T1000 (cell line): ENCODE results near the gene MYOM1.
"Not testable (repeated sequence)": the region's sequence is repeated elsewhere in the genome, so short reads cannot be mapped to it uniquely, and the experiment has no call there.

ENCODE experiments used
- DNase-seq: peaks from one replicate; lab custom pipeline; 2025; ENCODE audit warnings: mixed read lengths; lab: John Stamatoyannopoulos, UW

MYOM1 gene

DNA sequence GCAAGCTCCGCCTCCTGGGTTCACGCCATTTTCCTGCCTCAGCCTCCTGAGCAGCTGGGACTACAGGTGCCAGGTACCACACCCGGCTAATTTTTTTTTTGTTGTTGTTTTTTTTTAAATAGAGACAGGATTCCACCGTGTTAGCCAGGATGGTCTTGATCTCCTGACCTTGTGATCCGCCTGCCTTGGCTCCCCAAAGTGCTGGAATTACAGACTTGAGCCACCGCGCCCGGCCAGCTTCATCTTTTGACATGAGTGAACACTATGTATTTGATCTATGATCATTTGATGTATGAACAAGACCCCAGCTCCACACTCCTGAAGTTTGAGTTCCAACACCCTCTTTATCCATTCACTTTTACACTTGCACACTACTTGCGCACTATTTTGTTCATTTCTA, 163.5 kb downstream of the MYOM1 start:
- DNase-seq: no peak

DNA sequence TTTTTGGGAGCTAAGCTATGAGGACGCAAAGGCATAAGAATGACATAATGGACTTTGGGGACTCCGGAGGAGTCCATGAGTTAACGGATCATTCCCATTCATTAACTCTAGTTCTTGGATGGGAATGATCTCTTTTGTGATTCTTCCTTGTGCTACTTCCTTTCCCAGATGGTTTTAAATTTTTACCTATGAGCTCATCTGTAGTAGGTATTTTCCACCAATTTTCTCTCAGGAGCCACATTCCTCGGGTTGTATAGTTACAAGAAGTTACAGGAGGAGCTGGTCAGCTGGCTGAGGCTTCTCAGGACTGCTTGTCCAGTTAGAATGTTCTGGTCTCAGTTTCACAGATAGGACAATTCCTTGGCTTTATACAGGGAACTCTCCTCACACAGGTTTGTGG, 164.0 kb downstream of the MYOM1 start:
- DNase-seq: no peak

DNA sequence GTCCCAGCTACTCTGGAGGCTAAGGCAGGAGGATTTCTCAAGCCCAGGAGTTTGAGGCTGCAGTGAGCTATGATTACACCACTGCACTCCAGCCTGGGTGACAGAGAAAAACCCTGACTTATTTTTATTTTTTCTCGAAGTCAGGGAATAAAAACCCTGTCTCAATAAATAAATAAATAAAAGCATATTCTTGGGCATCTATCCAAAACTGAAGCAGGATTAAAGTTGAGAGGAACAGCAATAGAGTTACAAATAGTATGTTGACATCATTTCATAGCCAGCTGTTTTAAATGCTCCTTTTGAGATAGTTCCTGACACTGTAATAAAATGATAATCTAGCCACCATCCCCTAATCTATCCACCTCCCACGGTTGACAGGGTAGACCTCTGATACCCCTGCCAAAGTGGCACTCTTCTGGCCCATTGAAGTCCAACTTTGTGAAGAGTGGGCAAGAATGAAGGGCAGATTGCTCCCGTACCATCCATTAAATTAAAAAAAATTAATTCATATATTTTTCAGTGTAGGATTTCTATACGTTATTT, 164.5 kb downstream of the MYOM1 start:
- no peak for DNase-seq

DNA sequence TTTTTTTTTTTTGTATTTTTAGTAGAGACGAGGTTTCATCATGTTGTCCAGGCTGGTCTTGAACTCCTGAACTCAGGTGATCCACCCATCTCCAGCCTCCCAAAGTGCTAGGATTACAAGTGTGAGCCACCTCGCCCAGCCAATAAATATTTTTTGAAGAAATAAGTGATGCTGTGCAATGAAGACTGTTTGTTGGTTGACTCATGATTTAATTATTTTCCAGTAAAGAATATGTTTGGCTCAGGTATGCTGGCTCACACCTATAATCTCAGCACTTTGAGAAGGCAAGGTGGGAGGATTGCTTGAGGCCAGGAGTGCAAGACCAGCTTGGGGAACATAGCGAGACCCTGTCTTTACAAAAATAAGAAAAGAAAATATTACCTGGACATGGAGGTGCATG, 165.0 kb downstream of the MYOM1 start:
- no peak for DNase-seq

DNA sequence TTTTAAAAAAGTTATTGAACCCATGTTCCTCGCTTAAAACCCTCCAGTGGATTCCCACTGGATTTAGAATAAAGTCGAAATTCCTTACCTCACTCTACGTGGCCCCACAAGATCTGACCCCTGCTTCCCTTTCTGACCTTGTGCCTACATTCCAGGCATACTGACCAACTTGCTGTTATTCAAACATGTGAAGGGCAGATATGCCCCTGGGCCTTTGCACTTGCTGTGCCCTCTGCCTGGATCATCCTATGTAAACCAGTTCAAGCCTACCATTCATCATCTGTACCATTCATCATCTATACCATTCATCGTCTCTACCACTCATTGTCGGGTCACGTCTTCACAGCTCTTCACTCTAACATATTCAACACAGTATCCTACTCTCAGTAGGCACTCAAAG, 165.6 kb downstream of the MYOM1 start:
- DNase-seq: no peak

DNA sequence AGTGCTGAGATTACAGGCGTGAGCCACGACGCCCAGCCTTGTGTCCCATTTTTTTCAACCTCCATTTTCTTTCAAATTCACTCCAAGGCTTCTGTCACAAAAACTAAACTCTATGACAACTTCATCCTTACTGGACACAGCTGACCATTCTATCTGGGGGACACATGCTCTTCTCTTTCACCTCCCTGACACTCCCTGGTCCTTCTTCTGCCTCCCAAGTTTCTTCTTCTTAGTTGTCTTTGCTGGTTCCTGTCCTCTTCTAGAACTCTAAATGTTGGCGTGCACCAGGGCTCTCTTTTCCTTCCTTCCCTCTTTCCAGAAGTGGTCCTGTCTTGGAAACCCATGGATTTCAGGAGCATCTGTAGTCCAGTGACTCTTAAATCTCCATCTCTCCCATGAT, 166.7 kb downstream of the MYOM1 start:
- no peak for DNase-seq

DNA sequence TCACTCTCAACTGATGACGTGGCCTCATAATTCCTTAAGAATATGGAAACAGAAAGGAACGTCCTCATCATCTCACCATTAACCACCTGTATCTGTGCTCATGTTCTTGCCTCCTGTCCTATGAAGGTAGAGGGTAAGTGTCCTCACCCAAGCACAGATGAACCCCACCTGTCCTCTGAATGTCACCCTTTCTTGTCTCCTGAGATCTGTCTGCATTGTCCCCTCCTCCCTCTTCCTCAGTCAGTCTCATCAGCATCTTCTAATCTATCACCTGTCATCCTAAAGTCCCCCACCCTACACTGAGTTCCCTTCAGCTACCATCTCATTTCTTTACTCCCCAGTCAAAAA, 167.4 kb downstream of the MYOM1 start:
- no peak for DNase-seq

DNA sequence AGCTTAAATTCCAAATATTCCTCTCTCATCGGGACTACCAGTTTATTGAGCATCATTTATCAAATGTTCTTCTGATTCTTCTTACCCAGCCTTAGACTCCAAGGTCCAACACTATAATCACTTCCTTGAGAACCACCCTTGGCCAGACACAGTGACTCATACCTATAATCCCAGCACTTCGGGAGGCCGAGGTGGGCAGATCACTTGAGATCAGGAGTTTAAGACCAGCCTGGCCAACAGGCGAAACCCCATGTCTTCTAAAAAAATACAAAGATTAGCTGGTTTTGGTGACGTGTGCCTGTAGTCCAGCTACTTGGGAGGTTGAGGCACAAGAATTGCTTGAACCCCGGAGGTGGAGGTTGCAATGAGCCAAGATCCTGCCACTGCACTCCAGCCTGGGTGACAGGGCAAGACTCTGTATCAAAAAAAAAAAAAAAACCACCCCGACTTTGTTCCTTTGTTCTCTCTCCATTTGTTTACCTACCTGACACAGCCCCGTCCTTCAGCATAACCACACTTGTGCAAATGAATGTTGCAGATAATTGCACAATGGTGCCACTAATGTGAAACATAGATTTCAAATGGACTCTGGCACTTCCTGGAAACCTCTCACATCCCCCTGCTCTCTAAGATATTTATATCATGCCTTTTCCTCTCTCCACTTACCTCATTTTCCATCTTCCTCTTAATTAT, 167.9 kb downstream of the MYOM1 start:
- DNase-seq: no peak

DNA sequence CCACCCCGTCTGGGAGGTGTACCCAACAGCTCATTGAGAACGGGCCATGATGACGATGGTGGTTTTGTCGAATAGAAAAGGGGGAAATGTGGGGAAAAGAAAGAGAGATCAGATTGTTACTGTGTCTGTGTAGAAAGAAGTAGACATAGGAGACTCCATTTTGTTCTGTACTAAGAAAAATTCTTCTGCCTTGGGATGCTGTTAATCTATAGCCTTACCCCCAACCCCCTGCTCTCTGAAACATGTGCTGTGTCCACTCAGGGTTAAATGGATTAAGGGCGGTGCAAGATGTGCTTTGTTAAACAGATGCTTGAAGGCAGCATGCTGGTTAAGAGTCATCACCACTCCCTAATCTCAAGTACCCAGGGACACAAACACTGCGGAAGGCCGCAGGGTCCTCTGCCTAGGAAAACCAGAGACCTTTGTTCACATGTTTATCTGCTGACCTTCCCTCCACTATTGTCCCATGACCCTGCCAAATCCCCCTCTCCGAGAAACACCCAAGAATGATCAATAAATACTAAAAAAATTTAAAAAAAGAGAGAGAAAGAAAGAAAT, 169.8 kb downstream of the MYOM1 start:
- DNase-seq: not testable (repeated sequence)

DNA sequence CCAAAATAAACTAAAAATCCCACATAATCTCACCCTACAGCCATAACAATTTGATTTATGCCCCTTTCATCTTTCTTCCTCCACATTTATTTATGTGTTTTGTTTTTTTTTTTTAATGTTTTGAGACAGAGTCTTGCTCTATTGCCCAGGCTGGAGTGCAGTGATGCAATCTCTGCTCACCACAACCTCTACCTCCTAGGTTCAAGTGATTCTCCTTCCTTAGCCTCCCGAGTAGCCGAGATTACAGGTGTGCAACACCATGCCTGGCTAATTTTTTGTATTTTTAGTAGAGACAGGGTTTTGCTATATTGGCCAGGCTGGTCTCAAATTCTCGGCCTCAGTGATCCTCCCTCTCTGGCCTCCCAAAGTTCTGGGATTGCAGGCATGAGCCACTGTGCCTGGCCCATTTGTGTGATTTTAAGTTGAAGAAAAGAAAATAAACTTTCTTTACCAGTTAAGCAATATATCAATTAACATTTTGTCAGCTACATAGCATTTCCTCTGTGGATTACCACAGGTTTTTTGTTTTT, 170.9 kb downstream of the MYOM1 start:
- no peak for DNase-seq

DNA sequence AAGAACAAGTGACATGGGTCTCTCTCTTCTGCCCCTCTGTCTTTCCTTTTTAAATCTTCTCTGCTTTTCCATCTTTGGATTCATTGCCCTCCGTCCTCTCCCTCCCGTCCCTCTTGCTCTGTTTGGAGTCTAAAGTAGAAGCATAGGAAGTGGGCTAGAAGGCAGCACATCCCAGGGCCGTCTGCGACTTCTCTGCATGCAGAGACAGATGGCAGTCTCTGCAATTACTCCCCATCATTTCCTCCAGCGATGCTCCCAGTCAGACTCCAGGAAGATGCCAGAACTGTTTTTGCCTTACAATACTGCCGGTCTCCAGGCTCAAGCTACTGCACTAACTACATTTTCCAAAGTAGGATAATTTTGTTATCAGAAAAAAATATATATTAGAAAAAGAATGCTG, 171.6 kb downstream of the MYOM1 start:
- no peak for DNase-seq

DNA sequence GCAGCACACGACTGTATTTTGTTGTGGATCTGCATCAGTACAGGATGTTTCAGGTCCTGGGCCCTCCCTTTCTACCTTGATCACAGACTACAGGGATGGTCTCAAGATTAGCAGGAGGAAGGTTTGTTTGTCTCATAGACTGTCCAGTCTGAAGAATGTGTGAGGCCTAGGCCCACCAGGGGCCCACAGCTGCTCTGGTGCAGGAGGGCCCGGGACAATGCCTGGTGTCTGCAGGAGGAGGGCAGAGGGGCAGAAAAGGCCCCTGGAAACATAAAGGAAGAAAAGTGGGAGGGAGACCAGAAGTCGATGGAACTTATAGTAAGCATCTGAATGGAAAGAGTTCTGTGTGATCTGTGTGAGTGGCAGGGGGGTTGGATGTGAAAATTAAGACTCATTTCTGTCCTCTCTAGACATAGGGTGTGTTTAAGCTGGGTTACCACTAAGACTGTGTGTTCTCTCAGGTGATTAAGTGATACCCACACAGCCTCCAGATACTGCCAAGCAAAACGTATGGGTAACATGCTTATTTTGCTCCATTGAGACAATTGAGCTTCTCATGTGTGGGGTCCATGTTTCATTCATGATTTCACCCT, 173.5 kb downstream of the MYOM1 start:
- no peak for DNase-seq

DNA sequence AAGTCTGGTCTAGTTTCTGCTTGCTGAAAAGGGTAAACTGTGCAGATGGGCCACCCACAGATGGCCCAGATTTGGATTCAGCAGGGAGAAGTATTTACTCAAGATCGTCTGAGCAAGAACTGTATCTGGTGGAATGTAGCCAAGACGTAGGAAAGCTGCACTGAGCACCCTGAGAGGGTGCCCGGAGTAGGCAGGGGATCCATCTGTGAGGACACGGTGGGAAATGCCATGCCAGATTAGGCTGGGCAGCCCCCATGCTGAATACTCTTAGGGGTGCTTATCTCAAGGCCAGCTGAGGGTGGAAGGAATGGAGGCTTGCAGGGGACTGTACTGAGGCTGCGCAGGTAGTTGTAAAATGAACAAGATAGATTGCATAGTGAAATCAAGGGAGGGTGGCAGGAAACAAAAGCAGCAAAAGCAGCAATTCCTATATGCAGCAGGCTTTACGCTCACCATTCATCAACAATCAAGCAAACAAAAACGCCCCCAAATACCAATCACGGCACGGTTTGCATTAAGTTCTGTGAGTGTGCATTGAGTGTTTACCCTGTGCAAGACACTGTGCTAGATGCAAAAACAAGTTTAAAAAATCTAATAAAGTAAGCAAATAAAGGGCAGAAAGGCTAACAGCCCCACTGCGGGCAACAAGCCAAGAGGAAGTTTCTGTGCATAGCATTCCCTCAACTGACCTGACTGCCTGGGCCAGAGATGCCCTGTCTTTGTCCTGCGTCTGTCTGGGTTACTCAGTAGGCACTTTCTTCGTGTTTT, 174.7 kb downstream of the MYOM1 start:
- DNase-seq: no peak

DNA sequence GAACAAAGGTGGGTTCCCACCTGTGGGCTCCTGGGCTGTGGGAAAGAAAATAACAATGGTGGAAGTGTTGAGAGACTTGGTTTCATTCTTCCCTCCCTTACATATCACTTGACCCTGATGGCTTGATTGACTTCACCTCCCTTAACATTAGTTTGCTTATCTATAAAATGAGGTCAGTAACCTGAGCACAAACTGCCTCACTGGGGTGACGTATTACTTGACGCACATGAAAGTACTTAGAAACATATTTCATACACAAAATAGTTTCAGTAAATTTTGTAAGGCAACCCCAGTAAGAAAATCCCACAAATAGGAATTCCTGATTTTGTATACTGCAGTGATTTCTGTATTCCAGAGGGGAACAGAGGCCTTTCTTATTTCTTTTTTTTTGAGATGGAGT, 177.4 kb downstream of the MYOM1 start:
- no peak for DNase-seq

DNA sequence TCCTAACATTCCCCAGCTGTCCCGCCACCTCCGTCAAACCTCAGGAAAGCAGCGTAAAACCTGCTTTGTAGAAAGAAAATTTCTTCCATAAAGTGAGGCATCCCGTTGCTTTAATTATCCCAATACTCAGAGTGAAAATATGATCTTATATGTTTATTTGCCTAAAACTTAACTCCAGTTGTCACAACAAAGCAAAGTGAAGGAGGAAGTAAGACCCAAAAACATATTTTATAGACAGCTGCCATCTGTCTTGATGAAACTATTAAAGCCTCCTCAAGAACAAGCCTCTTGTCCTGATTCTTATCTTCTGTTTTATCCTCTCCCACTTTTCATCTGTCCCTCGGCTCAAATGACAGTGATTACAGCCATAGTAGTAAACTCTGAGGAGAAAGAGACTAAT, 177.9 kb downstream of the MYOM1 start:
- no peak for DNase-seq

DNA sequence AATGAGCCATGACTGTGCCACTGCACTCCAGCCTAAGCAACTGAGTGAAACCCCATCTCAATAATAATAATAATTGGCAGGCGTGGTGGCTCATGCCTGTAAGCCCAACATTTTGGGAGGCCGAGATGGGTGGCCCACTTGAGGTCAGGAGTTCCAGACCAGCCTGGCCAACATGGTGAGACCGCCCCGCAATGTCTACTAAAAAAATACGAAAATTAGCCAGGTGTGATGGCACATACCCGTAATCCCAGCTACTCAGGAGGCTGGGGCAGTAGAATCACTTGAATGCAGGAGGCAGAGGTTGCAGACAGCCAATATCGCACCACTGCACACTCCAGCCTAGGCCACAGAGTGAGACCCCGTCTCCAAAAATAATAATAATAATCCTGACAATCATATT, 178.9 kb downstream of the MYOM1 start:
- DNase-seq: no peak

DNA sequence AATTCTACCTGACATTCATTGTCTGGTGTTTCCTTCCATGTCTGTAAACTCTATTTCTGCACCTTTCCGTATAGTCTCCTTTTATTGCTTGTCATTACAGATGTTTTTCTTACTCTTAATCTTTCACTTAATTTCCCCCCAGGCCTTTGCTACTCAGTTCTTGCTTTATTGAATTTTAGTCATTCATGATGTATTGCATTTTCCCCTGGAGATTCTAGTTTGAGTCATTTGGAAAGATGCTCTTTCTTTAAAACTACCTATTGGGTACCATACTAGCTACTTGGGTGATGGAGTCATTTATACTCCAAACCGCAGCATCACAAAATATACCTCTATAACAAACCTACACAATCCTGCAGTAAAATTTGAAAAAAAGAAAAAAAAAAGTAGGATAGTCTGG, 179.6 kb downstream of the MYOM1 start:
- DNase-seq: no peak

DNA sequence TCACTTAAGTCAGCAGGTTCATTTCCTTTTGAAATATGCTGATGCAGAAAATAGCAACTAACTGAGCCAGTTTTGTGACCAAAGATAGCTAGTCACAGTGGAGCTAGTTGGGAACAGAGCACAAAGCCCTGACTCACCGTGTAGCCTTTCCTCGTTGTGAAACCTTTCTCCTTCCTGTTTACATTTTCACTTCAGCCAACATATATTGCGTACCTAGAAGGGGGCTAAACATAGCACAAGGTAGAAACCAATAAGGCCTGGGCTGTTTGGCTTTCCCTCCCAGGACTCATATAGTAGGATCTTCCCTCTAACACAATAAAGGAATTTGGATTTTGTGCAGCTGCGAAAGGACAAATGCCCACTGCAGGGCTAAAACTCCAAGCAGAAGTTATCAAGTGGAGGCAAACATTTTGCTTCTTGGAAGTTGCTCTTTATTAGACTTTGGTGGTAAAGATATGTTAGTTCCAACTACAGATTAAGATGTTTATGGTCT, 182.3 kb downstream of the MYOM1 start:
- no peak for DNase-seq

DNA sequence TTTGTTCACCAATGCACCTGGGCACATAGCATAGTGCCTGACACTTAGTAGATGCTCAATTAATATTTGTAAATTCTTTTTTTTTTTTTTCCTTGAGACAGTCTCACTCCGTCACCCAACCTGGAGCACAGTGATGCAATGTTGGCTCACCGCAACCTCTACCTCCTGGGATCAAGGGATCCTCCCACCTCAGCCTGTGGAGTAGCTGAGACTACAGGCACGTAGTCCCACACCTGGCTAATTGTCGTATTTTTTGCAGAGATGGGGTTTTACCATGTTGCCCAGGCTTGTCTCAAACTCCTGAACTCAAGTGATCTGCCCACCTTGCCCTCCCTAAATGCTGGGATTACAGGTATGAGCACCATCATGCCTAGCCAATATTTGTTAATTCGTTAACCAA, 183.7 kb downstream of the MYOM1 start:
- DNase-seq: no peak

DNA sequence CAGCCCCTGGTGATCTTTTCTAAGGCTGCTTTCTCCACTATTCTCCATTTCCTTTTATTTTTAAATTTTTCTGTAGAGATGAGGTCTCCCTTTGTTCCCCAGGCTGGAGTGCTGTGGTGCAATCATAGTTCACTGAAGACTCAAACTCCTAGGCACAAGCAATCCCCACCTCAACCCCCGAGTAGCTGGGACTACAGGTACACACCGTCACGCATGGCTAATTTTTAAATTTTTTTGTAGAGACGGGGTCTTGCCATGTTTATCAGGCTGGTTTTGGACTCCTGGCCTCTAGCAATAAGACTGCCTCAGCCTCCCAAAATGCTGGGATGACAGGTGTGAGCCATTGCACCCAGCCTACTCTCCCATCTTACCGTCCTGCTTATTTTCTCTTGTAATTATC, 184.1 kb downstream of the MYOM1 start:
- DNase-seq: no peak

DNA sequence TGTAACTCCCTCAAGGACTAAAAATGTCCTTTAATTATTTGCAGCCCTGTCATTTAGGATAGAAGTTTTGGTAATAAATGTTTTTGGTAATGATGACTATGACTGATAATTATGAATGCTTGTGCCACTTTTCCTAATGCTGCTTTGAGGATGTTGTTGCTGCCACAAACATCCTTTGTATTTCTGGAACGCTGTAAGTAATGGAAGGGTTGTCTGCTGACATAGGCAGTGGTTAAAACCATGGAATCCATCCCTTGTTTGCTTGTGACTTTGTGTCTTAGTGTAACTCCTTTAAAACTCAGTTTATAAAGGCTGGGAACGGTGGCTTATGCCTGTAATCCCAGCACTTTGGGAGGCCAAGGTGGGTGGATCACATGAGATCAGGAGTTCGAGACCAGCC, 187.0 kb downstream of the MYOM1 start:
- no peak for DNase-seq

DNA sequence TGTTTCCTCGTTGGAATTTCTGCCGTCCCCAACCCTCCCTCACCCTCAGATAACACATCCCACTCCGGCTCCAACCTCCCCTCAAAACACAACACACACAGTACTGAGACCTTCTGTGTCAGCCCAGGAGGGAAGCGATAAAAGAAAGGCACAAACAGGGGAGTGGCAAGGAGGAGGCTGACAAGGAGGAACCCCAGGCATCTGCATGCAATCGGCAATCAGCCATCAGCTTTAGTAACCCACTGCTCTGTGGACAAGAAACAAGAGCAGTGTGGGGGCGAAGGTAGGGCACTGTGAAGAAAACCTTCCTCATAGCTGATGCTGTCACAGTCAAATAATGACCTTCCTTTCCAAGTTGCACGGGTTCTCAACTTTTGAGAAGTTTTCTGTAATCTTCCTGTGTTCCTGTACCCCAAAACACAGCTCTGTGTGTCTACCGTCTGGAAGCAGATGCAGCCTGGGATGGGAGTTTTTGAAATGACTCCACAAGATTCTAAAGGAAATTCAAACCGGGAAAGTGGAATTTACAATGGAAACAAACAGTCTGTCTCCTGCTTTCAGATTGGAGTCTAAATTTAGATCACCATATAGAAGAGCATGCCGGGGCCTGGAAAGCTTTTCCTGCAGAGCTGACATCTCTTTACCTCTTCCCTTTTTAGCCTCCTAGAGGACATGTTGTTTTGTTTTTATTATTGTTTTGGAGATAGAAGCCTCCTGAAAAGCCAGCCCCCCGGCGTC, 190.4 kb downstream of the MYOM1 start:
- no peak for DNase-seq
